Mammary epithelial cell (primary cell): Measurements from ENCODE around the gene CHAF1A.

Experiments
- EZH2 ChIP-seq: IDR thresholded peaks from 2 replicates; pipeline ENCODE4 v1.6.1; 2012; ENCODE audit warnings: low read length, inconsistent platforms, borderline replicate concordance
- TF ChIP-seq, protein P1 (sequence below), 2 donors: IDR thresholded peaks in 1 of 2; conservative IDR thresholded peaks in 1 of 2; 2 replicates each; pipeline ENCODE4 v1.5.1; 2011 to 2012; ENCODE audit warnings: inconsistent platforms in 2 of 2, low read length in 2 of 2, mild to moderate bottlenecking in 2 of 2, control low read depth in 1 of 2, low read depth in 1 of 2; ENCODE audit not compliant: insufficient read depth in 1 of 2; ENCODE audit errors: extremely low read depth in 1 of 2

DNA sequence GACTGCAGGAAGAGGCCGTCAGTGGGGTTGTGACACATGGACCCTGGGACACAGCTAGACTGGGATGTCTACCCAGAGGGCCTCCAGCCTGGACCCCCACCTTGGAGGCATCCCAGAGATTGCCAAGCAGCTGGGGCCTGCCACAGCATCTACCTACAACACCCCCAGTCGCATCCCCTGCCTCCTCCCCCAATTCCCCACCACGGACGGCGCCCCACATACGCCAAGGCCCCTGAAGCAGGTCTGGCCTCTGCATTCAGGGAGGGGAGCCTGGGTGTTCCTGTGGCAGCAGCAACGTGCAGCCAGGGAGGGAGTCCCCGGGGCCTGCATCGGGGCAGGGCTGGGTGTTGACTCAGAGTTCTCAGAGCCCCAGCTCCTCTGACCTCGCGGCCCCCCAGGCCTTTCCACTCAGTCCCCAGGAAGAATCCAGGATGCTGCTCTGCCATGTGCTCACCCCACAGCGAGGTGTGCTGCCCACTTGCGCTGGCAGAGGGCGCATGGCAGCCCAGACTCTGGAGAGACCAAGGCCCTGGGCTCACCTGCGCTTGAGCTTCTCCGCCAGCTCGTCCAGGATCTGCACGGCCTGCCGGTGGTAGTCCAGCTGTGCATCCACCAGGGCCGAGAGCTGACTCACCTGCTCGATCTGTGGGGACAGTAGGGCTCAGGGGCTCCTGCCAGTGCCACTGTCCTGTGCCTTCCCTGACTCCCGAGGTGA, 39.5 kb upstream of the CHAF1A start:
- TF ChIP-seq, protein P1, sequence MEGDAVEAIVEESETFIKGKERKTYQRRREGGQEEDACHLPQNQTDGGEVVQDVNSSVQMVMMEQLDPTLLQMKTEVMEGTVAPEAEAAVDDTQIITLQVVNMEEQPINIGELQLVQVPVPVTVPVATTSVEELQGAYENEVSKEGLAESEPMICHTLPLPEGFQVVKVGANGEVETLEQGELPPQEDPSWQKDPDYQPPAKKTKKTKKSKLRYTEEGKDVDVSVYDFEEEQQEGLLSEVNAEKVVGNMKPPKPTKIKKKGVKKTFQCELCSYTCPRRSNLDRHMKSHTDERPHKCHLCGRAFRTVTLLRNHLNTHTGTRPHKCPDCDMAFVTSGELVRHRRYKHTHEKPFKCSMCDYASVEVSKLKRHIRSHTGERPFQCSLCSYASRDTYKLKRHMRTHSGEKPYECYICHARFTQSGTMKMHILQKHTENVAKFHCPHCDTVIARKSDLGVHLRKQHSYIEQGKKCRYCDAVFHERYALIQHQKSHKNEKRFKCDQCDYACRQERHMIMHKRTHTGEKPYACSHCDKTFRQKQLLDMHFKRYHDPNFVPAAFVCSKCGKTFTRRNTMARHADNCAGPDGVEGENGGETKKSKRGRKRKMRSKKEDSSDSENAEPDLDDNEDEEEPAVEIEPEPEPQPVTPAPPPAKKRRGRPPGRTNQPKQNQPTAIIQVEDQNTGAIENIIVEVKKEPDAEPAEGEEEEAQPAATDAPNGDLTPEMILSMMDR (conservative IDR thresholded peaks at IDR 0.05 in 1 of 2, IDR thresholded peaks at IDR 0.05 in 1 of 2; ENCODE audit: extremely low read depth in 1 of 2, insufficient read depth in 1 of 2, low read depth in 1 of 2, low read length in 2 of 2) = peak; percentile 21 to 30
- no peak for TF ChIP-seq EZH2
